ENCODE data around the gene NDUFS2. TPM values are rescaled to one million over a fixed set of nuclear protein-coding genes. Genes with fewer than 3 reads are reported as not detected.

NDUFS2 gene
- total and polyA plus RNA-seq, 9 of the 15 experiments (the other 6 are each of a cell fraction or from before 2014, with no cell fraction given) = 70.0 to 176 (median 141) TPM

DNA sequence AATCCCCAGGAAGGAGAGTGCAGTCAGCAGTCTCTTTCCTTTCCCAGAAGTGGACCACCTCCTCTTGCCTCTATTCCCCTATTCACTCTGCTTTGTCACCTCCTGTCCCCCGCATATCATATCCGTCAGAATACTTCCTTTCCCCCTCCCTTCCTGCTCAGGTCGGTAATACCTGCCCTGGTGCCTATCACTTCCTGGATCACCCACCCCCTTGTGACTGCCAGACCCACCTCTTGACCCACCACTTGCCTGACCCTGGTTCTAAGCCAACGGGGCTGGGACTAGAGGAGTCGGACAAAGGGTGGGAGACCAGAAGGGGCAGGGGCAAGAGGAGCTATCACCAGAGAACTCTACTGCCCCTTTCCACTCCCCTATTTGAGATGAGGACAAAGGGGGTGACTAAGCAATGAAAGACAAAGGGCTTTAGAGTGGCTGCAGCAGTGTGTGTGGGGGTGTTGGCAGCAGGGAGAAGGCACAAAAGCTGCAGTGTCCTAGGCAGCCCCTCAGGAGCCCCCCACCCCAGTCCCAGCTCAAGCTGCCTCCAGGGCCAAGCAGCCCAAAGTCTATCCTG lies 1.7 kb upstream of the NDUFS2 start (continued):
- TF ChIP-seq, protein P1, sequence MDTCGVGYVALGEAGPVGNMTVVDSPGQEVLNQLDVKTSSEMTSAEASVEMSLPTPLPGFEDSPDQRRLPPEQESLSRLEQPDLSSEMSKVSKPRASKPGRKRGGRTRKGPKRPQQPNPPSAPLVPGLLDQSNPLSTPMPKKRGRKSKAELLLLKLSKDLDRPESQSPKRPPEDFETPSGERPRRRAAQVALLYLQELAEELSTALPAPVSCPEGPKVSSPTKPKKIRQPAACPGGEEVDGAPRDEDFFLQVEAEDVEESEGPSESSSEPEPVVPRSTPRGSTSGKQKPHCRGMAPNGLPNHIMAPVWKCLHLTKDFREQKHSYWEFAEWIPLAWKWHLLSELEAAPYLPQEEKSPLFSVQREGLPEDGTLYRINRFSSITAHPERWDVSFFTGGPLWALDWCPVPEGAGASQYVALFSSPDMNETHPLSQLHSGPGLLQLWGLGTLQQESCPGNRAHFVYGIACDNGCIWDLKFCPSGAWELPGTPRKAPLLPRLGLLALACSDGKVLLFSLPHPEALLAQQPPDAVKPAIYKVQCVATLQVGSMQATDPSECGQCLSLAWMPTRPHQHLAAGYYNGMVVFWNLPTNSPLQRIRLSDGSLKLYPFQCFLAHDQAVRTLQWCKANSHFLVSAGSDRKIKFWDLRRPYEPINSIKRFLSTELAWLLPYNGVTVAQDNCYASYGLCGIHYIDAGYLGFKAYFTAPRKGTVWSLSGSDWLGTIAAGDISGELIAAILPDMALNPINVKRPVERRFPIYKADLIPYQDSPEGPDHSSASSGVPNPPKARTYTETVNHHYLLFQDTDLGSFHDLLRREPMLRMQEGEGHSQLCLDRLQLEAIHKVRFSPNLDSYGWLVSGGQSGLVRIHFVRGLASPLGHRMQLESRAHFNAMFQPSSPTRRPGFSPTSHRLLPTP (IDR thresholded peaks at IDR 0.05; ENCODE audit: borderline replicate concordance, extremely low read depth, insufficient read length) = no peak
- no peak for TF ChIP-seq HEY1 (CRISPR knock-in tag; IDR thresholded peaks at IDR 0.05; ENCODE audit: borderline replicate concordance)
- TF ChIP-seq ZSCAN29 (IDR thresholded peaks at IDR 0.05) = no peak
- TF ChIP-seq ZC3H8 (IDR thresholded peaks at IDR 0.05) = no peak
- no peak for TF ChIP-seq NR2C1 (IDR thresholded peaks at IDR 0.05)
- TF ChIP-seq NR2C1 (tag; IDR thresholded peaks at IDR 0.05) = no peak

GRCh38 chr1:161200992-161201835 lies 953 bp upstream of the NDUFS2 start:
- H3K27ac ChIP-seq (ENCODE audit: extremely low read depth, low read depth, low read length) = peak overlapping the region; percentile 99
- H3K27me3 ChIP-seq (ENCODE audit: control insufficient read depth in 2 of 2, insufficient read depth in 2 of 2, low read length in 2 of 2) = no peaks in the 10 kb centered on the region
- intact Hi-C loops (cut with micrococcal nuclease) = loop anchor here (5.0 kb wide), 1 partner anchor 106 kb away; the partner anchor contains the start of gene MPZ
- H2AFZ ChIP-seq (ENCODE audit: low read depth, low read length) = peak overlapping the region; percentile 97
- H3K36me3 ChIP-seq (ENCODE audit: control insufficient read depth, insufficient read depth, low read length) = peaks cover 28% of the 10 kb centered on the region
- peaks cover 57 to 68% of the 10 kb centered on the region in 2 experiments for H3K4me1 ChIP-seq (replicated peaks in 1 of 2; ENCODE audit: control insufficient read depth in 2 of 2, insufficient read depth in 2 of 2, low read length in 2 of 2)
- H4K20me1 ChIP-seq (replicated peaks; ENCODE audit: control insufficient read depth, insufficient read depth, low read length) = no peaks in the 10 kb centered on the region
- BruUV-seq (replicated peaks) = TSS peak; percentile 75
- in situ Hi-C loops (cut with MboI) = no loop called here
- ChIA-PET POLR2A (interaction anchor here (0.6 to 1.9 kb wide), 9 partner anchors 10 to 1290 kb away, joined by 3 to 9 read pairs (median 4); partner anchors contain the start of genes B4GALT3 and TOMM40L), CTCF (ENCODE audit: low intra/inter-chr PET ratio) (no interaction called here)
- H3K9ac ChIP-seq (ENCODE audit: insufficient read depth in 1 of 2, low read depth in 2 of 2, low read length in 2 of 2) = peak overlapping the region; percentile 83 to 92; a peak in 3 of 4 replicates
- WGBS (ENCODE audit: insufficient coverage, low coverage, missing lambda C conversion rate) = 52% methylated on average over 13 of the region's 13 CpGs
- FAIRE-seq (peak; percentile 42), ATAC-seq (peak; percentile 13), DNase-seq (ENCODE audit: extremely low read depth in 1 of 4, low spot score in 3 of 4) (peak in 2 of 4 experiments; percentile 38 to 47)
- H3K9me3 ChIP-seq (replicated peaks; ENCODE audit: control insufficient read depth, insufficient read depth, low read depth, low read length) = no peaks in the 10 kb centered on the region
- H3K4me3 ChIP-seq = peak overlapping the region; percentile 71
- peaks cover 27% of the 10 kb centered on the region for H3K79me2 ChIP-seq (ENCODE audit: control insufficient read depth, insufficient read depth, low read length)
- no peaks in the 10 kb centered on the region for H3K9me1 ChIP-seq (ENCODE audit: control insufficient read depth, insufficient read depth, low read length)
- H3K4me2 ChIP-seq (ENCODE audit: insufficient read depth, low read length) = peak overlapping the region; percentile 97
- TF ChIP-seq ELF1 (tag; IDR thresholded peaks at IDR 0.05) = no peak; the same call in 1 of the 2 replicates
- TF ChIP-seq JUN (IDR thresholded peaks at IDR 0.05; ENCODE audit: borderline replicate concordance, low read depth, low read length) = no peak
- 0 out of 2 replicates have a peak, but pooled peaks have one; percentile 22 for TF ChIP-seq JUN (CRISPR knock-in tag; IDR thresholded peaks at IDR 0.05; ENCODE audit: borderline replicate concordance)
- peak in 1 of 3 experiments; percentile 10 for TF ChIP-seq YY1 (IDR thresholded peaks at IDR 0.05; ENCODE audit: borderline replicate concordance in 1 of 3, control insufficient read depth in 1 of 3, extremely low read depth in 1 of 3, insufficient read depth in 3 of 3, insufficient read length in 1 of 3, insufficient replicate concordance in 2 of 3, low read depth in 1 of 3, low read length in 2 of 3)
- 0 out of 2 replicates have a peak, but pooled peaks have one; percentile 46 for TF ChIP-seq ZC3H4 (CRISPR knock-in tag; IDR thresholded peaks at IDR 0.05; ENCODE audit: borderline replicate concordance)
- peak; percentile 14; the same call in 1 of the 2 replicates for TF ChIP-seq ZNF175 (CRISPR knock-in tag; IDR thresholded peaks at IDR 0.05; ENCODE audit: low read depth)
- TF ChIP-seq ZNF583 (CRISPR knock-in tag; IDR thresholded peaks at IDR 0.05) = 0 out of 2 replicates have a peak, but pooled peaks have one; percentile 31
- no peak for TF ChIP-seq TEAD4 (IDR thresholded peaks at IDR 0.05; ENCODE audit: low read length)
- TF ChIP-seq TEAD4 (CRISPR knock-in tag; IDR thresholded peaks at IDR 0.05; ENCODE audit: borderline replicate concordance) = 0 out of 2 replicates have a peak, but pooled peaks have one; percentile 37
